CD4-positive, alpha-beta T cell (primary cell): ENCODE data around the gene SETX. TPM values are rescaled to one million over a fixed set of nuclear protein-coding genes. Genes with fewer than 3 reads are reported as not detected.
"Not testable (repeated sequence)": the region's sequence is repeated elsewhere in the genome, so short reads cannot be mapped to it uniquely, and the experiment has no call there.

Experiments used
- ATAC-seq: fragments of 200-7000 bp; cut with Tn5 transposase; one replicate; pipeline ENCODE4 v1.10.0; 2022; ENCODE audit warnings: mild to moderate bottlenecking; ENCODE audit not compliant: poor library complexity
- CTCF ChIA-PET: fragments of 350-600 bp; sonication (Branson Sonifier 250); formaldehyde crosslinking; loops from one replicate; lab custom pipeline; 2021; ENCODE audit warnings: antibody characterized with exemption, inconsistent platforms; lab: Charles Lee
- POLR2A ChIA-PET: fragments of 350-600 bp; sonication (Branson Sonifier 250); formaldehyde crosslinking; loops from one replicate; lab custom pipeline; 2021; ENCODE audit warnings: antibody characterized with exemption, inconsistent platforms; lab: Charles Lee
- DNase-seq, 14 experiments: peaks; one replicate each; pipeline ENCODE4 v3.0.0-alpha.2; 2013 to 2020; ENCODE audit warnings: mixed read lengths in 2 of 14
- H3K27ac ChIP-seq, 2 donors: one replicate each; pipeline versions ENCODE4 v1.5.1 to v1.7.0; 2013; ENCODE audit warnings: low read length in 2 of 2, low read depth in 1 of 2, mild to moderate bottlenecking in 1 of 2
- H3K27me3 ChIP-seq, 2 experiments: 1 replicate in 1 of 2; 2 replicates in 1 of 2; pipeline versions ENCODE4 v1.6.1 to v1.7.0; 2013; ENCODE audit warnings: low read length in 2 of 2, control low read depth in 1 of 2, mild to moderate bottlenecking in 1 of 2, moderate library complexity in 1 of 2; ENCODE audit not compliant: insufficient read depth in 2 of 2, control insufficient read depth in 1 of 2
- H3K36me3 ChIP-seq: one replicate; pipeline ENCODE4 v1.6.1; 2013; ENCODE audit warnings: low read length, control low read depth; ENCODE audit not compliant: insufficient read depth
- H3K4me1 ChIP-seq: one replicate; pipeline ENCODE4 v1.6.1; 2013; ENCODE audit warnings: low read length, control low read depth; ENCODE audit not compliant: insufficient read depth
- H3K4me3 ChIP-seq: one replicate; pipeline ENCODE4 v1.5.1; 2013; ENCODE audit warnings: mild to moderate bottlenecking, low read length, moderate library complexity
- H3K9me3 ChIP-seq, 2 experiments: 1 replicate in 1 of 2; 2 replicates in 1 of 2; pipeline versions ENCODE4 v1.6.1 to v1.7.0; 2013; ENCODE audit warnings: low read length in 2 of 2, mild to moderate bottlenecking in 2 of 2, control low read depth in 1 of 2, moderate library complexity in 1 of 2; ENCODE audit not compliant: control insufficient read depth in 1 of 2, insufficient read depth in 1 of 2
- H3K27ac Mint-ChIP-seq: one replicate; pipeline ENCODE4 v1.8.0; 2020; ENCODE audit warnings: mixed read lengths
- H3K27me3 Mint-ChIP-seq: one replicate; pipeline ENCODE4 v1.8.0; 2021; ENCODE audit warnings: mixed read lengths
- H3K36me3 Mint-ChIP-seq: one replicate; pipeline ENCODE4 v1.8.0; 2021; ENCODE audit warnings: low read depth, mixed read lengths
- H3K4me1 Mint-ChIP-seq: one replicate; pipeline ENCODE4 v1.8.0; 2021; ENCODE audit warnings: low read depth, mixed read lengths
- H3K4me3 Mint-ChIP-seq: one replicate; pipeline ENCODE4 v1.8.0; 2020; ENCODE audit warnings: mild to moderate bottlenecking, mixed read lengths
- H3K9me3 Mint-ChIP-seq: one replicate; pipeline ENCODE4 v1.8.0; 2020; ENCODE audit warnings: mixed read lengths
- intact Hi-C, 2 experiments: fragments of 100-400 bp; cut with DNase I in 1 of 2; cut with micrococcal nuclease in 1 of 2; formaldehyde crosslinking; loops; one replicate each; pipeline versions ENCODE4 v1.15.1 to v1.9.0; 2023 to 2025; cut with DNase I, micrococcal nuclease
- total RNA-seq, 174 experiments: library from RNA in 2 of 174; stranded (reverse) in 2 of 174; gene quantifications; one replicate each; pipeline ENCODE4 v1.2.3 and lab custom pipeline; 2021 to 2026
- TF ChIP-seq, protein P1 (sequence below): fragments of 200-600 bp; IDR thresholded peaks from one replicate; pipeline ENCODE4 v1.8.0; 2022; ENCODE audit warnings: antibody characterized with exemption, mild to moderate bottlenecking

Gene SETX
- total RNA-seq, 2 experiments from 2014 or later, result 36.1 to 37.7 TPM

DNA sequence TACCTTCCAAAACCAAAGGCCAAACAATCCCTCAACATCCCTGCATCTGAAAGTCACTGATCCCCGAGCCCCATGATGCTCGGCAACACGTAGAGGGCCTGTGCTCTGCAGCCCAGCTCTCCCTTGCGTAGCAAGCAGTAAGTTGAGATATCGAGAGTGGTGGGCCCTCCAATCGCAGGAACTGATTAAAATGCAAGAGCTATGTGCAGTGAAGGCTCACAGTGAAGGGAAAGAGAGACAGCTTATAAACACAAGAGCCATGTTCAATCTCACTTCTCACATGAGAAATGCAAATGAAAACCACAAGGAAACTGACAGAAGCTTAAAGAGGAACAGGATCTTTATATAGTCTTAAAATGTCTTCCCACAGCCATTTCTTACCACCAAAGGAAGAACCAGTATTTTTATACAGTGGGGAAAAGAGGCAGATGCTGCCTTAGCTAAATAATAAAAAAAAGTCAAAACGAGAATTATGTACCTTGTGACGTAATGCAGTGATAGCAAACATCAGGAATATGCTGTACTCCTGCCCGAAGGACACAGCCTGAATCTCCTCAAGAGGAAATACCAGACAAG lies 27.3 kb upstream of the SETX start:
- Mint-ChIP-seq H3K9me3 (no peaks in the 10 kb centered on the region), H3K27ac (peak overlapping the region; percentile 63), H3K36me3 (peaks cover 55% of the 10 kb centered on the region), H3K4me1 (peaks cover 19% of the 10 kb centered on the region), H3K4me3 (no peak overlapping the region), H3K27me3 (no peaks in the 10 kb centered on the region)
- no peak overlapping the region for H3K4me3 ChIP-seq
- no peak overlapping the region for H3K27ac ChIP-seq
- peaks cover 6% of the 10 kb centered on the region for H3K4me1 ChIP-seq
- ChIA-PET CTCF (no interaction called here), POLR2A (interaction anchor here (0.6 to 1.0 kb wide), 2 partner anchors 9 to 619 kb away, joined by 3 to 4 read pairs; no protein-coding TSS in a partner anchor)
- no peak for ATAC-seq
- no peaks in the 10 kb centered on the region for H3K9me3 ChIP-seq
- intact Hi-C loops, result no loop called here
- H3K36me3 ChIP-seq, result peaks cover 74% of the 10 kb centered on the region
- TF ChIP-seq, protein P1, sequence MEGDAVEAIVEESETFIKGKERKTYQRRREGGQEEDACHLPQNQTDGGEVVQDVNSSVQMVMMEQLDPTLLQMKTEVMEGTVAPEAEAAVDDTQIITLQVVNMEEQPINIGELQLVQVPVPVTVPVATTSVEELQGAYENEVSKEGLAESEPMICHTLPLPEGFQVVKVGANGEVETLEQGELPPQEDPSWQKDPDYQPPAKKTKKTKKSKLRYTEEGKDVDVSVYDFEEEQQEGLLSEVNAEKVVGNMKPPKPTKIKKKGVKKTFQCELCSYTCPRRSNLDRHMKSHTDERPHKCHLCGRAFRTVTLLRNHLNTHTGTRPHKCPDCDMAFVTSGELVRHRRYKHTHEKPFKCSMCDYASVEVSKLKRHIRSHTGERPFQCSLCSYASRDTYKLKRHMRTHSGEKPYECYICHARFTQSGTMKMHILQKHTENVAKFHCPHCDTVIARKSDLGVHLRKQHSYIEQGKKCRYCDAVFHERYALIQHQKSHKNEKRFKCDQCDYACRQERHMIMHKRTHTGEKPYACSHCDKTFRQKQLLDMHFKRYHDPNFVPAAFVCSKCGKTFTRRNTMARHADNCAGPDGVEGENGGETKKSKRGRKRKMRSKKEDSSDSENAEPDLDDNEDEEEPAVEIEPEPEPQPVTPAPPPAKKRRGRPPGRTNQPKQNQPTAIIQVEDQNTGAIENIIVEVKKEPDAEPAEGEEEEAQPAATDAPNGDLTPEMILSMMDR, result no peak
- peak in 1 of 14 experiments; percentile 15 for DNase-seq
- no peaks in the 10 kb centered on the region for H3K27me3 ChIP-seq

DNA sequence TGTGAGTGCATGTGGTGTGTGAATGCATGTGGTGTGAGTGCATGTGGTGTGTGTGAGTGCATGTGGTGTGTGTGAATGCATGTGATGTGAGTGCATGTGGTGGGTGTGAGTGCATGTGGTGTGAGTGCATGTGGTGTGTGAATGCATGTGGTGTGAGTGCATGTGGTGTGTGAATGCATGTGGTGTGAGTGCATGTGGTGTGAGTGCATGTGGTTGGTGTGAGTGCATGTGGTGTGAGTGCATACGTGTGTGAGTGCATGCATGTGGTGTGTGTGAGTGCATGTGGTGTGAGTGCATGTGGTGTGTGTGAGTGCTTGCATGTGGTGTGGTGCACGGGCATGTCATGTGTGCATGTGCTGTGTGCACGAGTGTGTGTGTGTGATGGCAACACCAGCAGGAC lies 23.6 kb upstream of the SETX start:
- ATAC-seq, POLR2A ChIA-PET, H3K27ac Mint-ChIP-seq, H3K9me3 Mint-ChIP-seq, H3K4me3 ChIP-seq, intact Hi-C loops, H3K27me3 ChIP-seq, H3K27me3 Mint-ChIP-seq, DNase-seq, H3K4me1 ChIP-seq, H3K27ac ChIP-seq, CTCF ChIA-PET, H3K9me3 ChIP-seq, H3K4me3 Mint-ChIP-seq: not testable (repeated sequence)
- peaks cover 66% of the 10 kb centered on the region for H3K36me3 ChIP-seq
- Mint-ChIP-seq H3K4me1 (peaks cover 15% of the 10 kb centered on the region), H3K36me3 (peaks cover 21% of the 10 kb centered on the region)

DNA sequence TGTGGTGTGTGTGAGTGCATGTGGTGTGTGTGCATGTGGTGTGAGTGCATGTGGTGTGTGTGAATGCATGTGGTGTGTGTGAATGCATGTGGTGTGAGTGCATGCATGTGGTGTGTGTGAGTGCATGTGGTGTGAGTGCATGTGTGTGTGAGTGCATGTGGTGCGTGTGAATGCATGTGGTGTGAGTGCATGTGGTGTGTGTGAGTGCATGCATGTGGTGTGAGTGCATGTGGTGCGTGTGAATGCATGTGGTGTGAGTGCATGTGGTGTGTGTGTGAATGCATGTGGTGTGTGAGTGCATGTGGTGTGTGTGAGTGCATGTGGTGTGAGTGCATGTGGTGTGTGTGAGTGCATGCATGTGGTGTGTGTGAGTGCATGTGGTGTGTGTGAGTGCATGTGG lies 23.0 kb upstream of the SETX start:
- intact Hi-C loops, H3K9me3 ChIP-seq, H3K4me3 Mint-ChIP-seq, H3K9me3 Mint-ChIP-seq, H3K27me3 ChIP-seq, POLR2A ChIA-PET, ATAC-seq, H3K27ac ChIP-seq, H3K4me3 ChIP-seq, H3K27ac Mint-ChIP-seq, H3K27me3 Mint-ChIP-seq, CTCF ChIA-PET, DNase-seq: not testable (repeated sequence)
- peaks cover 10% of the 10 kb centered on the region for H3K4me1 ChIP-seq
- Mint-ChIP-seq H3K4me1 (peaks cover 15% of the 10 kb centered on the region), H3K36me3 (peaks cover 16% of the 10 kb centered on the region)
- peaks cover 66% of the 10 kb centered on the region for H3K36me3 ChIP-seq

DNA sequence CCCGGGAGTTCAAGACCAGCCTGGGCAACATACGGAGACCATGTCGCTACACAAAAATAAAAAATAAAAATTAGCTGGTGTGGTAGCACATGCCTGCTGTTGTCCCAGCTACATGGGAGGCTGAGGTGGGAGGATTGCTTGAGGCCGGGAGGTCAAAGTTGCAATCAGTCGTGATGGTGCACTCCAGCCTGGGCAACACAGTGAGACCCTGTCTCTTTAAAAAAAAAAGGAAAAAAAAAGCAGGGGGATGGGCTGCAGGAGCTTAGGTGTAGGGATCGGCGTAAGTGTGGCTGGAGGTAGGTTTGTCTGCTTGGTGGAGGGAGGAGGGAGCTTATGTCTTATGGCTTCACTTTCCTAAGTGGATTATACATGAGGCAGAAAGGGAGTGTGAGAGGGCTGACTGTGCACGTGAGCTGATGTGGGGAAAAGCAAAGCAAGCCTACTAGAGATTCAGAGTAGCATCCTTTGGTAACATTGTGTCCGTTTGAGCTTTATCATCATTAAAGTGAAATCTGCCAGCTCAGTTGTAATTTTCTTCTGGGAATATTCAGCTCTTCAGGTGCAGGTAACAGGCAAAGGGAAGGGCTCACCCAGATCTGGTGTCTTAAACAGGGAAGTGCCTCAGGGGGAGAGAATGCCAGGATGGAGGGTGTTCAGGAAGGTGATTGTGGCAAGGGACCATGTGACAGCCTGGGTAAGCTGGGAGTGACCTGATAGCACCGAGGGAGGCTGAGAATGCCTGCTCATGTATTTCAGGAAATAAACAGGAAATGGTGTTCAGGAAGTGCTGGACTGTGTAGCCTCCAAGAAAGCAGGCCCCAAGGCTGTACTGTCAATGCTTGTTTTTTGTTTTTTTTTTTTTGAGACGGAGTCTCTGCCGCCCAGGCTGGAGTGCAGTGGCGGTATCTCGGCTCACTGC lies 17.6 kb upstream of the SETX start:
- Mint-ChIP-seq H3K36me3 (peaks cover 8% of the 10 kb centered on the region), H3K4me3 (no peak overlapping the region), H3K27ac (peak overlapping the region; percentile 42), H3K4me1 (peaks cover 16% of the 10 kb centered on the region), H3K9me3 (no peaks in the 10 kb centered on the region), H3K27me3 (no peaks in the 10 kb centered on the region)
- Histone ChIP-seq H3K27me3 (no peaks in the 10 kb centered on the region), H3K27ac (peak overlapping the region in 1 of 2 donors; percentile 28), H3K4me1 (peaks cover 12% of the 10 kb centered on the region), H3K4me3 (no peak overlapping the region), H3K9me3 (no peaks in the 10 kb centered on the region), H3K36me3 (peaks cover 25% of the 10 kb centered on the region)
- CTCF ChIA-PET, result interaction anchor here (0.9 kb wide), 1 partner anchor 11 kb away, joined by 3 read pairs; no protein-coding TSS in a partner anchor
- ATAC-seq (no peak), DNase-seq (peak in 3 of 14 experiments; percentile 18 to 50 (median 47))
- intact Hi-C loops, result no loop called here
- POLR2A ChIA-PET, result interaction anchor here (0.7 to 1.8 kb wide), 4 partner anchors 10 to 921 kb away, joined by 3 to 11 read pairs (median 3); partner anchors contain the start of gene SETX
- TF ChIP-seq, protein P1, result no peak
